K562 (cell line): ENCODE measurements around the gene NFIC. TPM values are rescaled to one million over a fixed set of nuclear protein-coding genes. Genes with fewer than 3 reads are reported as not detected.
A peak's percentile ranks its signal among the peaks of the same experiment; 100 is the strongest.

Experiments used
- BDP1 ChIP-seq: IDR thresholded peaks from 3 replicates; pipeline ENCODE4 v1.6.1; 2011; ENCODE audit not compliant: insufficient read length, insufficient read depth
- CAMTA2 ChIP-seq: fragments of 250-450 bp; sonication (Bioruptor Pico); conservative IDR thresholded peaks from 2 replicates; pipeline ENCODE4 v1.5.1; 2022
- ETV1 ChIP-seq: fragments of 450-650 bp; conservative IDR thresholded peaks from 2 replicates; pipeline ENCODE4 v1.6.1; 2016; ENCODE audit warnings: missing genetic modification characterization, control low read depth, low read depth, missing compliant biosample characterization
- ETV6 ChIP-seq, 3 experiments: fragments of 150-350 bp in 1 of 3; sonication (generic) in 1 of 3; formaldehyde crosslinking in 1 of 3; IDR thresholded peaks; 2 replicates each; pipeline versions ENCODE4 v1.6.1 to v1.8.0; 2014 to 2022; ENCODE audit warnings: borderline replicate concordance in 2 of 3, low read depth in 2 of 3, antibody characterized with exemption in 1 of 3, low read length in 1 of 3, mild to moderate bottlenecking in 1 of 3, missing genetic modification reagents in 1 of 3
- MTA3 ChIP-seq: fragments of 450-650 bp; formaldehyde crosslinking; IDR thresholded peaks from 2 replicates; pipeline ENCODE4 v1.6.1; 2017; ENCODE audit warnings: mild to moderate bottlenecking, borderline replicate concordance
- SIN3B ChIP-seq: fragments of 450-650 bp; IDR thresholded peaks from 2 replicates; pipeline ENCODE4 v1.6.1; 2017; ENCODE audit warnings: low read depth, mild to moderate bottlenecking, moderate library complexity
- SMARCB1 ChIP-seq: IDR thresholded peaks from 2 replicates; pipeline ENCODE4 v1.6.1; 2011; ENCODE audit warnings: improper control_type of control experiment, low read depth; ENCODE audit not compliant: insufficient read length
- TFAM ChIP-seq: fragments of 250-450 bp; sonication (Bioruptor Pico); conservative IDR thresholded peaks from 2 replicates; pipeline ENCODE4 v1.5.0; 2021; ENCODE audit warnings: mild to moderate bottlenecking, moderate library complexity
- XRCC3 ChIP-seq: fragments of 450-650 bp; IDR thresholded peaks from 2 replicates; pipeline ENCODE4 v1.6.1; 2017; ENCODE audit warnings: mild to moderate bottlenecking, moderate library complexity
- ZBTB7A ChIP-seq: IDR thresholded peaks from 2 replicates; pipeline ENCODE4 v1.6.1; 2011; ENCODE audit warnings: low read depth, mild to moderate bottlenecking, low read length, moderate library complexity, borderline replicate concordance; ENCODE audit not compliant: control insufficient read depth
- ZNF23 ChIP-seq: fragments of 250-450 bp; sonication (Bioruptor Pico); IDR thresholded peaks from 2 replicates; pipeline ENCODE4 v1.4.0; 2020; ENCODE audit warnings: mild to moderate bottlenecking
- polyA plus RNA-seq, 8 experiments: library from polyadenylated mRNA; depleted of rRNA in 4 of 8; stranded (reverse) in 5 of 8; unstranded in 3 of 8; fragments of >200 nt; fragmentation: Nextera tagmentation in 2 of 8; fragmentation: Illumina TruSeq in 1 of 8; extraction: Ambion mirVana in 2 of 8; extraction: Trizol in 1 of 8; gene quantifications; 2 replicates each; pipeline versions ENCODE4 v1.2.1 to v1.2.3, GENCODE V29; 2011 to 2014; ENCODE audit warnings: inconsistent platforms in 1 of 8, missing spikeins in 1 of 8
- total RNA-seq, 7 experiments: library from RNA; depleted of rRNA in 6 of 7; stranded (reverse); fragments of >200 nt in 6 of 7; fragmentation: Illumina TruSeq in 2 of 7; extraction: Trizol in 2 of 7; gene quantifications; 2 replicates each; pipeline versions ENCODE4 v1.2.1 to v1.2.3, GENCODE V29; 2011 to 2021; ENCODE audit warnings: low replicate concordance in 1 of 7
- TF ChIP-seq, protein P1 (sequence below): sonication (generic); formaldehyde crosslinking; IDR thresholded peaks from 2 replicates; pipeline ENCODE4 v1.8.0; 2022; ENCODE audit warnings: missing genetic modification reagents, mild to moderate bottlenecking, borderline replicate concordance
- TF ChIP-seq, protein P2 (sequence below): fragments of 200-600 bp; sonication (generic); IDR thresholded peaks from one replicate; pipeline ENCODE4 v1.6.1; 2012; ENCODE audit warnings: mild to moderate bottlenecking, low read depth, low read length, inconsistent platforms

NFIC gene
- total and polyA plus RNA-seq, 9 of the 15 experiments (the other 6 are each of a cell fraction or from before 2014, with no cell fraction given), result 0.71 to 62.1 (median 6.9) TPM

DNA sequence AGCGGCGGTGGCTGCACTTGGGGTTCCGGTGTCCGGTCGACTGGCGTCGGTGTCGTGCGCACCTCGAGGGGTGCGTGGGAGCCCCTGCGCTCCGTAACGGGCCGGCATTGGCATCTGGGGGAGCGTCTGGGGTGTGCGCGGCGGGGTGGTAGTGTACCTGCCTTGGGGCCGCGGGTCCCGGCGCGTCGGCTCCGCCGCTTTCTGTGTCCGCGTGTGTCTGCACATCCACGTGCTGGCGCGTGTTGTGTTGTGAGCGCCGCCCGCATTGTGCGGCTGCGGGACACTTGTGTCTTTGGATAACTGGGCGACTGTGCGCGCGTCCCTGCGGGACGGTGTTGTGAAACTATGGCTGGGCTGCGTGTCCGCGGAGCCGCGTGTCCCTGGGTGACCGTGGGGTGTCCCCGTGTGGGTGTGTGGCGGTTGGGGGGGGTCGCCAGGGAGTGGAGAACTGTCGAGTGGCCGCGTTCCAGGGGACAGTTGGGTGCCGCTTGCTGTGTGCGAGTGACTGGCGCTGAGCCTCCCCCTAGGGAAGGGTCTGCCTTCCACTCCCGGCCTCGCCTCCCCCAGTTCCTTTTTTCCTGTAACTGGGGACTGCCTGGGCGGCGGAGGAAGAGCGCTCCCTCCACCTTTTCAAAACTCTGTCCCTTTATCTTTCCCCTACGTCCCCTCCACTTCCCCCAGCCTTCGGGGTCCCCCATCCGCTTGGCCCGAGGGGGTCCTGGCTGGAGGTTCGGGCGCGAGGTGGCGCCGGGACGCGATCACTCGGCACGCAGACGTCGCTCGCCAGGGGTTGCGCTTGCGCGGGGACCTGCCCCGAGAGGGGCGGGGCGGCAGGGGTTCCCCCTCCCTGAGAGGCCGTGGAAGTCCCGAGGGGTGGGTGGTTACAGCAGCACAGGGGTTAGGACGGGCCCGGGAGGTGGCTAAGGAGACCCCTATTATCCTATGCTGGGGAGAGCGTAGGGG is 5.7 kb upstream of the NFIC start (continued):
- TF ChIP-seq, protein P1, sequence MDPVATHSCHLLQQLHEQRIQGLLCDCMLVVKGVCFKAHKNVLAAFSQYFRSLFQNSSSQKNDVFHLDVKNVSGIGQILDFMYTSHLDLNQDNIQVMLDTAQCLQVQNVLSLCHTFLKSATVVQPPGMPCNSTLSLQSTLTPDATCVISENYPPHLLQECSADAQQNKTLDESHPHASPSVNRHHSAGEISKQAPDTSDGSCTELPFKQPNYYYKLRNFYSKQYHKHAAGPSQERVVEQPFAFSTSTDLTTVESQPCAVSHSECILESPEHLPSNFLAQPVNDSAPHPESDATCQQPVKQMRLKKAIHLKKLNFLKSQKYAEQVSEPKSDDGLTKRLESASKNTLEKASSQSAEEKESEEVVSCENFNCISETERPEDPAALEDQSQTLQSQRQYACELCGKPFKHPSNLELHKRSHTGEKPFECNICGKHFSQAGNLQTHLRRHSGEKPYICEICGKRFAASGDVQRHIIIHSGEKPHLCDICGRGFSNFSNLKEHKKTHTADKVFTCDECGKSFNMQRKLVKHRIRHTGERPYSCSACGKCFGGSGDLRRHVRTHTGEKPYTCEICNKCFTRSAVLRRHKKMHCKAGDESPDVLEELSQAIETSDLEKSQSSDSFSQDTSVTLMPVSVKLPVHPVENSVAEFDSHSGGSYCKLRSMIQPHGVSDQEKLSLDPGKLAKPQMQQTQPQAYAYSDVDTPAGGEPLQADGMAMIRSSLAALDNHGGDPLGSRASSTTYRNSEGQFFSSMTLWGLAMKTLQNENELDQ, result no peak
- TF ChIP-seq SIN3B, result 0 out of 2 replicates have a peak, but pooled peaks have one; percentile 37
- no peak for TF ChIP-seq ZNF23 (CRISPR knock-in tag)
- TF ChIP-seq MTA3, result peak; percentile 75
- no peak for TF ChIP-seq ETV1 (tag)
- TF ChIP-seq TFAM (CRISPR knock-in tag), result no peak
- TF ChIP-seq BDP1, result no peak
- peak; percentile 83 for TF ChIP-seq ZBTB7A
- TF ChIP-seq CAMTA2, result no peak
- TF ChIP-seq, protein P2, sequence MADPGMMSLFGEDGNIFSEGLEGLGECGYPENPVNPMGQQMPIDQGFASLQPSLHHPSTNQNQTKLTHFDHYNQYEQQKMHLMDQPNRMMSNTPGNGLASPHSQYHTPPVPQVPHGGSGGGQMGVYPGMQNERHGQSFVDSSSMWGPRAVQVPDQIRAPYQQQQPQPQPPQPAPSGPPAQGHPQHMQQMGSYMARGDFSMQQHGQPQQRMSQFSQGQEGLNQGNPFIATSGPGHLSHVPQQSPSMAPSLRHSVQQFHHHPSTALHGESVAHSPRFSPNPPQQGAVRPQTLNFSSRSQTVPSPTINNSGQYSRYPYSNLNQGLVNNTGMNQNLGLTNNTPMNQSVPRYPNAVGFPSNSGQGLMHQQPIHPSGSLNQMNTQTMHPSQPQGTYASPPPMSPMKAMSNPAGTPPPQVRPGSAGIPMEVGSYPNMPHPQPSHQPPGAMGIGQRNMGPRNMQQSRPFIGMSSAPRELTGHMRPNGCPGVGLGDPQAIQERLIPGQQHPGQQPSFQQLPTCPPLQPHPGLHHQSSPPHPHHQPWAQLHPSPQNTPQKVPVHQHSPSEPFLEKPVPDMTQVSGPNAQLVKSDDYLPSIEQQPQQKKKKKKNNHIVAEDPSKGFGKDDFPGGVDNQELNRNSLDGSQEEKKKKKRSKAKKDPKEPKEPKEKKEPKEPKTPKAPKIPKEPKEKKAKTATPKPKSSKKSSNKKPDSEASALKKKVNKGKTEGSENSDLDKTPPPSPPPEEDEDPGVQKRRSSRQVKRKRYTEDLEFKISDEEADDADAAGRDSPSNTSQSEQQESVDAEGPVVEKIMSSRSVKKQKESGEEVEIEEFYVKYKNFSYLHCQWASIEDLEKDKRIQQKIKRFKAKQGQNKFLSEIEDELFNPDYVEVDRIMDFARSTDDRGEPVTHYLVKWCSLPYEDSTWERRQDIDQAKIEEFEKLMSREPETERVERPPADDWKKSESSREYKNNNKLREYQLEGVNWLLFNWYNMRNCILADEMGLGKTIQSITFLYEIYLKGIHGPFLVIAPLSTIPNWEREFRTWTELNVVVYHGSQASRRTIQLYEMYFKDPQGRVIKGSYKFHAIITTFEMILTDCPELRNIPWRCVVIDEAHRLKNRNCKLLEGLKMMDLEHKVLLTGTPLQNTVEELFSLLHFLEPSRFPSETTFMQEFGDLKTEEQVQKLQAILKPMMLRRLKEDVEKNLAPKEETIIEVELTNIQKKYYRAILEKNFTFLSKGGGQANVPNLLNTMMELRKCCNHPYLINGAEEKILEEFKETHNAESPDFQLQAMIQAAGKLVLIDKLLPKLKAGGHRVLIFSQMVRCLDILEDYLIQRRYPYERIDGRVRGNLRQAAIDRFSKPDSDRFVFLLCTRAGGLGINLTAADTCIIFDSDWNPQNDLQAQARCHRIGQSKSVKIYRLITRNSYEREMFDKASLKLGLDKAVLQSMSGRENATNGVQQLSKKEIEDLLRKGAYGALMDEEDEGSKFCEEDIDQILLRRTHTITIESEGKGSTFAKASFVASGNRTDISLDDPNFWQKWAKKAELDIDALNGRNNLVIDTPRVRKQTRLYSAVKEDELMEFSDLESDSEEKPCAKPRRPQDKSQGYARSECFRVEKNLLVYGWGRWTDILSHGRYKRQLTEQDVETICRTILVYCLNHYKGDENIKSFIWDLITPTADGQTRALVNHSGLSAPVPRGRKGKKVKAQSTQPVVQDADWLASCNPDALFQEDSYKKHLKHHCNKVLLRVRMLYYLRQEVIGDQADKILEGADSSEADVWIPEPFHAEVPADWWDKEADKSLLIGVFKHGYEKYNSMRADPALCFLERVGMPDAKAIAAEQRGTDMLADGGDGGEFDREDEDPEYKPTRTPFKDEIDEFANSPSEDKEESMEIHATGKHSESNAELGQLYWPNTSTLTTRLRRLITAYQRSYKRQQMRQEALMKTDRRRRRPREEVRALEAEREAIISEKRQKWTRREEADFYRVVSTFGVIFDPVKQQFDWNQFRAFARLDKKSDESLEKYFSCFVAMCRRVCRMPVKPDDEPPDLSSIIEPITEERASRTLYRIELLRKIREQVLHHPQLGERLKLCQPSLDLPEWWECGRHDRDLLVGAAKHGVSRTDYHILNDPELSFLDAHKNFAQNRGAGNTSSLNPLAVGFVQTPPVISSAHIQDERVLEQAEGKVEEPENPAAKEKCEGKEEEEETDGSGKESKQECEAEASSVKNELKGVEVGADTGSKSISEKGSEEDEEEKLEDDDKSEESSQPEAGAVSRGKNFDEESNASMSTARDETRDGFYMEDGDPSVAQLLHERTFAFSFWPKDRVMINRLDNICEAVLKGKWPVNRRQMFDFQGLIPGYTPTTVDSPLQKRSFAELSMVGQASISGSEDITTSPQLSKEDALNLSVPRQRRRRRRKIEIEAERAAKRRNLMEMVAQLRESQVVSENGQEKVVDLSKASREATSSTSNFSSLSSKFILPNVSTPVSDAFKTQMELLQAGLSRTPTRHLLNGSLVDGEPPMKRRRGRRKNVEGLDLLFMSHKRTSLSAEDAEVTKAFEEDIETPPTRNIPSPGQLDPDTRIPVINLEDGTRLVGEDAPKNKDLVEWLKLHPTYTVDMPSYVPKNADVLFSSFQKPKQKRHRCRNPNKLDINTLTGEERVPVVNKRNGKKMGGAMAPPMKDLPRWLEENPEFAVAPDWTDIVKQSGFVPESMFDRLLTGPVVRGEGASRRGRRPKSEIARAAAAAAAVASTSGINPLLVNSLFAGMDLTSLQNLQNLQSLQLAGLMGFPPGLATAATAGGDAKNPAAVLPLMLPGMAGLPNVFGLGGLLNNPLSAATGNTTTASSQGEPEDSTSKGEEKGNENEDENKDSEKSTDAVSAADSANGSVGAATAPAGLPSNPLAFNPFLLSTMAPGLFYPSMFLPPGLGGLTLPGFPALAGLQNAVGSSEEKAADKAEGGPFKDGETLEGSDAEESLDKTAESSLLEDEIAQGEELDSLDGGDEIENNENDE, result no peak
- no peak for TF ChIP-seq ETV6 (IDR thresholded peaks at IDR 0.05; ENCODE audit: borderline replicate concordance in 1 of 2, low read depth in 2 of 2, low read length in 1 of 2)
- no peak for TF ChIP-seq ETV6 (CRISPR knock-in tag; IDR thresholded peaks at IDR 0.05; ENCODE audit: borderline replicate concordance)
- TF ChIP-seq SMARCB1, result no peak
- TF ChIP-seq XRCC3, result no peak
